ENCODE measurements around the gene KCNT1.
A peak's percentile ranks its signal among the peaks of the same experiment; 100 is the strongest.
"Not testable (repeated sequence)": the region's sequence is repeated elsewhere in the genome, so short reads cannot be mapped to it uniquely, and the experiment has no call there.

KCNT1 gene

GRCh38 chr9:135701959-135702721, at the start of gene KCNT1:
KCNT1 (plus strand) TSS chr9:135702185; CDS start chr9:135702259, 74 bp downstream.
- DNase-seq = peak; percentile 47

GRCh38 chr9:135655317-135655716, 46.7 kb upstream of the KCNT1 start:
- DNase-seq = no peak

GRCh38 chr9:135657416-135657815, 44.6 kb upstream of the KCNT1 start:
- no peak for DNase-seq

- no peak for DNase-seq
These were observed 42.7 kb upstream of the KCNT1 start for GRCh38 chr9:135659252-135659651.

GRCh38 chr9:135660407-135660806, 41.6 kb upstream of the KCNT1 start:
- no peak for DNase-seq

GRCh38 chr9:135661816-135662560, 40.0 kb upstream of the KCNT1 start:
- no peak for DNase-seq

- no peak for DNase-seq
These were observed 39.1 kb upstream of the KCNT1 start, which contains the start of gene LCN9 for GRCh38 chr9:135662758-135663450. LCN9 (plus strand) TSS chr9:135663309; CDS start chr9:135663322, 13 bp downstream.

- no peak for DNase-seq
These were observed 38.6 kb upstream of the KCNT1 start for GRCh38 chr9:135663451-135663770.

GRCh38 chr9:135663857-135664256, 38.1 kb upstream of the KCNT1 start:
- no peak for DNase-seq

- DNase-seq = no peak
These were observed 37.7 kb upstream of the KCNT1 start for GRCh38 chr9:135664266-135664665.

GRCh38 chr9:135664801-135665794, 36.9 kb upstream of the KCNT1 start:
- DNase-seq = no peak

- DNase-seq = no peak
These were observed 36.2 kb upstream of the KCNT1 start for GRCh38 chr9:135665795-135666189.

- DNase-seq = no peak
These were observed 35.2 kb upstream of the KCNT1 start for GRCh38 chr9:135666534-135667462.

GRCh38 chr9:135667463-135668001, 34.5 kb upstream of the KCNT1 start:
- DNase-seq = no peak

- DNase-seq = not testable (repeated sequence)
These were observed 33.0 kb upstream of the KCNT1 start for GRCh38 chr9:135669018-135669417.

GRCh38 chr9:135669616-135670285, 32.2 kb upstream of the KCNT1 start:
- DNase-seq = no peak

- DNase-seq = no peak
These were observed 31.0 kb upstream of the KCNT1 start for GRCh38 chr9:135670721-135671590.

- no peak for DNase-seq
These were observed 30.4 kb upstream of the KCNT1 start for GRCh38 chr9:135671591-135672041.

GRCh38 chr9:135672786-135673185, 29.2 kb upstream of the KCNT1 start:
- DNase-seq = not testable (repeated sequence)
